ENCODE measurements around the gene AGAP1.

DNA sequence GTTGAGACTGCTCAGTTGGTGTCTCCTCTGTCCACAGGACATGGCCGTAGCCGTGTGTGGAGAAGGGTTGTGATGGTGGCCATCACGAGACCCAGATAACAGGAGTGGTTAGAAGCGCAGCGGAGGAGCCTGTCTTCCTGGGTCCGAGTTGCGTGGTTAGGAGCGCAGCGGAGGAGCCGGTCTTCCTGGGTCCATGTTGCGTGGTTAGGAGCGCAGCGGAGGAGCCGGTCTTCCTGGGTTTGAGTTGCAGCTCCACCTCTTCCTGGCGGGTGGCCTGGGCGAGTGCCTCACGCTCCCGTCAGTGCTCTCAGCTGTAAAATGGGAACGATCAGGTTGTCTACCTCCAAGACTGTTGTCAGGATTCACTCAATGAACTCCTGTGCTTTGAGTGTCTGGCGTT is 498.2 kb downstream of the AGAP1 start:
- TF ChIP-seq RAD21 (conservative IDR thresholded peaks at IDR 0.05) (no peak), EP300 (conservative IDR thresholded peaks at IDR 0.05; ENCODE audit: poor library complexity, severe bottlenecking) (no peak)
- TF ChIP-seq, protein P1, sequence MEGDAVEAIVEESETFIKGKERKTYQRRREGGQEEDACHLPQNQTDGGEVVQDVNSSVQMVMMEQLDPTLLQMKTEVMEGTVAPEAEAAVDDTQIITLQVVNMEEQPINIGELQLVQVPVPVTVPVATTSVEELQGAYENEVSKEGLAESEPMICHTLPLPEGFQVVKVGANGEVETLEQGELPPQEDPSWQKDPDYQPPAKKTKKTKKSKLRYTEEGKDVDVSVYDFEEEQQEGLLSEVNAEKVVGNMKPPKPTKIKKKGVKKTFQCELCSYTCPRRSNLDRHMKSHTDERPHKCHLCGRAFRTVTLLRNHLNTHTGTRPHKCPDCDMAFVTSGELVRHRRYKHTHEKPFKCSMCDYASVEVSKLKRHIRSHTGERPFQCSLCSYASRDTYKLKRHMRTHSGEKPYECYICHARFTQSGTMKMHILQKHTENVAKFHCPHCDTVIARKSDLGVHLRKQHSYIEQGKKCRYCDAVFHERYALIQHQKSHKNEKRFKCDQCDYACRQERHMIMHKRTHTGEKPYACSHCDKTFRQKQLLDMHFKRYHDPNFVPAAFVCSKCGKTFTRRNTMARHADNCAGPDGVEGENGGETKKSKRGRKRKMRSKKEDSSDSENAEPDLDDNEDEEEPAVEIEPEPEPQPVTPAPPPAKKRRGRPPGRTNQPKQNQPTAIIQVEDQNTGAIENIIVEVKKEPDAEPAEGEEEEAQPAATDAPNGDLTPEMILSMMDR (IDR thresholded peaks at IDR 0.05; ENCODE audit: poor library complexity, severe bottlenecking): no peak

Measured in neural cell (in vitro differentiated cells).